Heart left ventricle (tissue), 13 donors: ENCODE results near the gene NONO.

ENCODE experiments used
- CTCF ChIP-seq, 12 donors: fragments of 200-600 bp; sonication (generic) in 4 of 12; IDR thresholded peaks; one replicate each; pipeline versions ENCODE4 v1.5.0 to v1.8.0; 2018 to 2022; ENCODE audit warnings: antibody characterized with exemption in 12 of 12, mild to moderate bottlenecking in 5 of 12
- POLR2A ChIP-seq, 2 donors: fragments of 450-650 bp; IDR thresholded peaks; one replicate each; pipeline ENCODE4 v1.6.1; 2017; ENCODE audit warnings: antibody characterized with exemption in 2 of 2, mild to moderate bottlenecking in 2 of 2, moderate library complexity in 2 of 2
- donor health status: ischemic (EF 13 %, LVEDD 7.1; RV severe dilation, severe dysfunction).
- donor health status: DM: no; HTN: yes; CAD: no.
- donor health status: DM: no; HTN: no; CAD: no.
- donor health status: ischemic (EF 25% LVEDD 6.9; RV normal size, moderate dysfunction).
- donor health status: ischemic (EF 25% LVEDD 5.7; RV mildly dilated, moderate dysfunction).
- donor health status: ischemic (EF 35%, LVEDD 5.7; RV mildly dilated, moderate dysfunction).
- donor health status: nonischemic (EF 11% LVEDD 7.7; RV severe dilation, severe dysfunction).
- donor health status: DM: yes; HTN: yes; CAD: no.
- donor health status: PGD.
- donor health status: ischemic (EF 29% LVEDD 5.4; RV normal size, mild dysfunction).
- donor health status: nonischemic (EF 23%, LVEDD 6.1; RV moderate dilation, normal function).

- TF ChIP-seq POLR2A (IDR thresholded peaks at IDR 0.05) (no peak), CTCF (IDR thresholded peaks at IDR 0.05) (no peak)
These were observed 46.6 kb upstream of the NONO start for GRCh38 chrX:71236836-71237235.
